Measurements from ENCODE around the gene ASGR1. TPM values are rescaled to one million over a fixed set of nuclear protein-coding genes. Genes with fewer than 3 reads are reported as not detected.

ASGR1 gene
- total RNA-seq, 1 experiment from 2014 or later: 6.1 TPM

GRCh38 chr17:7196651-7197401 lies 17.7 kb upstream of the ASGR1 start:
- CTCF ChIA-PET: no interaction called here
- POLR2A ChIA-PET (ENCODE audit: low non-redundant PET): no interaction called here

GRCh38 chr17:7195971-7196370 lies 16.8 kb upstream of the ASGR1 start:
- Histone ChIP-seq H3K4me1 (ENCODE audit: insufficient read depth, low read length, poor library complexity, severe bottlenecking) (no peaks in the 10 kb centered on the region), H3K27me3 (replicated peaks; ENCODE audit: insufficient read depth, low read depth, low read length, poor library complexity) (no peaks in the 10 kb centered on the region), H3K27ac (ENCODE audit: low read depth, low read length, poor library complexity, severe bottlenecking) (no peak overlapping the region), H3K9me3 (ENCODE audit: low read depth, low read length, poor library complexity, severe bottlenecking) (no peaks in the 10 kb centered on the region), H3K4me3 (ENCODE audit: low read depth, low read length, poor library complexity, severe bottlenecking) (no peak overlapping the region), H3K36me3 (ENCODE audit: insufficient read depth, low read length, poor library complexity, severe bottlenecking) (peaks cover 61% of the 10 kb centered on the region)
- no peak for DNase-seq (ENCODE audit: low spot score)
- ChIA-PET POLR2A (ENCODE audit: low non-redundant PET) (no interaction called here), CTCF (no interaction called here)
- no TSS peak for BruUV-seq (replicated peaks)
- TF ChIP-seq EZH2 (IDR thresholded peaks at IDR 0.05; ENCODE audit: borderline replicate concordance, low read depth, low read length, poor library complexity, severe bottlenecking): no peak
- TF ChIP-seq CTCF (conservative IDR thresholded peaks at IDR 0.05; ENCODE audit: low read depth, low read length): no peak
- intact Hi-C loops (cut with micrococcal nuclease; ENCODE audit: unreplicated experiment): no loop called here

More at GRCh38 chr17:7196651-7197401, 17.7 kb upstream of the ASGR1 start:
- Histone ChIP-seq H3K27ac (ENCODE audit: low read depth, low read length, poor library complexity, severe bottlenecking) (no peak overlapping the region), H3K36me3 (ENCODE audit: insufficient read depth, low read length, poor library complexity, severe bottlenecking) (peaks cover 59% of the 10 kb centered on the region), H3K27me3 (replicated peaks; ENCODE audit: insufficient read depth, low read depth, low read length, poor library complexity) (no peaks in the 10 kb centered on the region), H3K9me3 (ENCODE audit: low read depth, low read length, poor library complexity, severe bottlenecking) (no peaks in the 10 kb centered on the region), H3K4me3 (ENCODE audit: low read depth, low read length, poor library complexity, severe bottlenecking) (no peak overlapping the region), H3K4me1 (ENCODE audit: insufficient read depth, low read length, poor library complexity, severe bottlenecking) (no peaks in the 10 kb centered on the region)
- no peak for DNase-seq (ENCODE audit: low spot score)
- TF ChIP-seq EZH2 (IDR thresholded peaks at IDR 0.05; ENCODE audit: borderline replicate concordance, low read depth, low read length, poor library complexity, severe bottlenecking): no peak
- no peak for TF ChIP-seq CTCF (conservative IDR thresholded peaks at IDR 0.05; ENCODE audit: low read depth, low read length)
- intact Hi-C loops (cut with micrococcal nuclease; ENCODE audit: unreplicated experiment): no loop called here
- no TSS peak for BruUV-seq (replicated peaks)

GRCh38 chr17:7192271-7192937 lies 13.2 kb upstream of the ASGR1 start:
- intact Hi-C loops (cut with micrococcal nuclease; ENCODE audit: unreplicated experiment): no loop called here
- TF ChIP-seq EZH2 (IDR thresholded peaks at IDR 0.05; ENCODE audit: borderline replicate concordance, low read depth, low read length, poor library complexity, severe bottlenecking) (no peak), CTCF (conservative IDR thresholded peaks at IDR 0.05; ENCODE audit: low read depth, low read length) (no peak)
- Histone ChIP-seq H3K4me1 (ENCODE audit: insufficient read depth, low read length, poor library complexity, severe bottlenecking) (no peaks in the 10 kb centered on the region), H3K27ac (ENCODE audit: low read depth, low read length, poor library complexity, severe bottlenecking) (no peak overlapping the region), H3K9me3 (ENCODE audit: low read depth, low read length, poor library complexity, severe bottlenecking) (no peaks in the 10 kb centered on the region), H3K27me3 (replicated peaks; ENCODE audit: insufficient read depth, low read depth, low read length, poor library complexity) (no peaks in the 10 kb centered on the region), H3K4me3 (ENCODE audit: low read depth, low read length, poor library complexity, severe bottlenecking) (no peak overlapping the region), H3K36me3 (ENCODE audit: insufficient read depth, low read length, poor library complexity, severe bottlenecking) (peaks cover 60% of the 10 kb centered on the region)
- ChIA-PET CTCF (no interaction called here), POLR2A (ENCODE audit: low non-redundant PET) (no interaction called here)
- DNase-seq (ENCODE audit: low spot score): no peak
- no TSS peak for BruUV-seq (replicated peaks)

Measured in A673 (cell line).